ENCODE data around the gene MVB12B. TPM values are rescaled to one million over a fixed set of nuclear protein-coding genes. Genes with fewer than 3 reads are reported as not detected.

The MVB12B gene
- total and polyA plus RNA-seq, 2 of the 4 experiments (the other 2 are of a cell fraction) = 2.0 to 4.0 TPM

- CTCF ChIA-PET = no interaction called here
- no peak for ATAC-seq (ENCODE audit: low read depth)
These were observed 155.2 kb downstream of the MVB12B start for GRCh38 chr9:126481862-126482261.

More at GRCh38 chr9:126481862-126482261, 155.2 kb downstream of the MVB12B start:
- DNase-seq = no peak
- H3K27ac ChIP-seq (ENCODE audit: insufficient read depth, low read length) = no peak overlapping the region
- no peak overlapping the region for H4K5ac ChIP-seq (ENCODE audit: low read depth, low read length)
- H4K91ac ChIP-seq (ENCODE audit: insufficient read depth, low read depth, low read length) = no peak overlapping the region
- H2BK15ac ChIP-seq (ENCODE audit: low read depth, low read length) = no peak overlapping the region
- H3K36me3 ChIP-seq (ENCODE audit: control insufficient read depth, insufficient read depth, low read length) = no peaks in the 10 kb centered on the region
- no peak overlapping the region for H3K4ac ChIP-seq (ENCODE audit: low read depth, low read length)
- BruUV-seq (replicated peaks) = no TSS peak
- H3K79me1 ChIP-seq (ENCODE audit: low read depth in 1 of 2, low read length in 2 of 2) = no peaks in the 10 kb centered on the region
- TF ChIP-seq NFE2L2 (IDR thresholded peaks at IDR 0.05; ENCODE audit: low read depth, low read length) = no peak
- TF ChIP-seq, protein P1, sequence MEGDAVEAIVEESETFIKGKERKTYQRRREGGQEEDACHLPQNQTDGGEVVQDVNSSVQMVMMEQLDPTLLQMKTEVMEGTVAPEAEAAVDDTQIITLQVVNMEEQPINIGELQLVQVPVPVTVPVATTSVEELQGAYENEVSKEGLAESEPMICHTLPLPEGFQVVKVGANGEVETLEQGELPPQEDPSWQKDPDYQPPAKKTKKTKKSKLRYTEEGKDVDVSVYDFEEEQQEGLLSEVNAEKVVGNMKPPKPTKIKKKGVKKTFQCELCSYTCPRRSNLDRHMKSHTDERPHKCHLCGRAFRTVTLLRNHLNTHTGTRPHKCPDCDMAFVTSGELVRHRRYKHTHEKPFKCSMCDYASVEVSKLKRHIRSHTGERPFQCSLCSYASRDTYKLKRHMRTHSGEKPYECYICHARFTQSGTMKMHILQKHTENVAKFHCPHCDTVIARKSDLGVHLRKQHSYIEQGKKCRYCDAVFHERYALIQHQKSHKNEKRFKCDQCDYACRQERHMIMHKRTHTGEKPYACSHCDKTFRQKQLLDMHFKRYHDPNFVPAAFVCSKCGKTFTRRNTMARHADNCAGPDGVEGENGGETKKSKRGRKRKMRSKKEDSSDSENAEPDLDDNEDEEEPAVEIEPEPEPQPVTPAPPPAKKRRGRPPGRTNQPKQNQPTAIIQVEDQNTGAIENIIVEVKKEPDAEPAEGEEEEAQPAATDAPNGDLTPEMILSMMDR (conservative IDR thresholded peaks at IDR 0.05; ENCODE audit: low read depth, low read length) = no peak
- TF ChIP-seq, protein P2, sequence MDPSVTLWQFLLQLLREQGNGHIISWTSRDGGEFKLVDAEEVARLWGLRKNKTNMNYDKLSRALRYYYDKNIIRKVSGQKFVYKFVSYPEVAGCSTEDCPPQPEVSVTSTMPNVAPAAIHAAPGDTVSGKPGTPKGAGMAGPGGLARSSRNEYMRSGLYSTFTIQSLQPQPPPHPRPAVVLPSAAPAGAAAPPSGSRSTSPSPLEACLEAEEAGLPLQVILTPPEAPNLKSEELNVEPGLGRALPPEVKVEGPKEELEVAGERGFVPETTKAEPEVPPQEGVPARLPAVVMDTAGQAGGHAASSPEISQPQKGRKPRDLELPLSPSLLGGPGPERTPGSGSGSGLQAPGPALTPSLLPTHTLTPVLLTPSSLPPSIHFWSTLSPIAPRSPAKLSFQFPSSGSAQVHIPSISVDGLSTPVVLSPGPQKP (IDR thresholded peaks at IDR 0.05; ENCODE audit: borderline replicate concordance, low read depth, low read length) = no peak
- TF ChIP-seq SMC3 (IDR thresholded peaks at IDR 0.05; ENCODE audit: low read depth, low read length) = no peak
- H3K14ac ChIP-seq (replicated peaks; ENCODE audit: low read depth, low read length) = no peak overlapping the region
- H4K8ac ChIP-seq (ENCODE audit: low read depth in 2 of 2, low read length in 2 of 2) = no peak overlapping the region
- H2AK9ac ChIP-seq (replicated peaks; ENCODE audit: low read depth, low read length, poor library complexity) = no peak overlapping the region
- H3K9me1 ChIP-seq (ENCODE audit: insufficient read depth, low read length) = no peaks in the 10 kb centered on the region
- intact Hi-C loops (cut with micrococcal nuclease) = no loop called here
- H3K4me1 ChIP-seq (ENCODE audit: control insufficient read depth, insufficient read depth, low read length) = peaks cover 2% of the 10 kb centered on the region; the same call in 1 of the 2 replicates
- no peak overlapping the region for H2BK120ac ChIP-seq (ENCODE audit: low read depth, low read length)
- no peak overlapping the region for H3K9ac ChIP-seq (ENCODE audit: low read depth, low read length)
- no peak overlapping the region for H3K4me3 ChIP-seq (ENCODE audit: insufficient read depth, low read depth, low read length)
- no peak overlapping the region for H2BK20ac ChIP-seq (ENCODE audit: low read depth, low read length)
- H3K23ac ChIP-seq (ENCODE audit: low read depth, low read length) = no peak overlapping the region
- 75% methylated on average over 8 of the region's 13 CpGs; no CpG with 5 or more reads in 1 of the 2 experiments for WGBS, 2 experiments (ENCODE audit: extremely low coverage in 2 of 2, insufficient read length in 1 of 2)
- H4K20me1 ChIP-seq (ENCODE audit: insufficient read depth, low read length) = no peaks in the 10 kb centered on the region
- H3K18ac ChIP-seq (ENCODE audit: low read depth, low read length) = no peak overlapping the region
- H3K56ac ChIP-seq (ENCODE audit: extremely low read depth, insufficient read depth, low read length) = no peak overlapping the region
- H3K27me3 ChIP-seq (ENCODE audit: control insufficient read depth, insufficient read depth, low read length) = no peaks in the 10 kb centered on the region
- no peak overlapping the region for H2BK5ac ChIP-seq (ENCODE audit: low read depth, low read length, poor library complexity, severe bottlenecking)
- no peak overlapping the region for H2AFZ ChIP-seq (replicated peaks; ENCODE audit: low read length, poor library complexity)
- in situ Hi-C loops (cut with MboI; ENCODE audit: low sequenced_read_pairs) = loop anchor here (25.0 kb wide), 1 partner anchor 1070 kb away; no protein-coding TSS in a partner anchor
- H2AK5ac ChIP-seq (ENCODE audit: low read depth, low read length) = no peak overlapping the region
- no peak overlapping the region for H3K4me2 ChIP-seq (ENCODE audit: low read depth, low read length)
- dilution Hi-C loops (cut with HindIII; ENCODE audit: low sequenced_read_pairs, unreplicated experiment) = no loop called here
- H3K9me3 ChIP-seq (ENCODE audit: control insufficient read depth, insufficient read depth, low read length) = no peaks in the 10 kb centered on the region
- POLR2A ChIA-PET (ENCODE audit: unreplicated experiment) = no interaction called here
